IMR-90 (cell line): ENCODE measurements around the gene CIT. TPM values are rescaled to one million over a fixed set of nuclear protein-coding genes. Genes with fewer than 3 reads are reported as not detected.
"Not testable (repeated sequence)": the region's sequence is repeated elsewhere in the genome, so short reads cannot be mapped to it uniquely, and the experiment has no call there.

ENCODE experiments used
- ATAC-seq: fragments of 200-7000 bp; cut with Tn5 transposase; 2 replicates; pipeline ENCODE4 v1.9.1; 2020; ENCODE audit warnings: low read depth, mild to moderate bottlenecking, moderate library complexity
- BruUV-seq: library from RNA; stranded (reverse); fragments of 400-500 nt; replicated peaks from 2 replicates; lab custom pipeline; 2021; lab: Mats Ljungman, UMichigan
- CTCF ChIA-PET: fragments of 300-600 bp; formaldehyde crosslinking; extraction: SDS; loops from one replicate; lab custom pipeline; 2021; ENCODE audit warnings: antibody characterized with exemption; lab: Yijun Ruan, JAX
- POLR2A ChIA-PET: fragments of 300-600 bp; sonication (Branson Sonifier 250); formaldehyde crosslinking; loops from one replicate; lab custom pipeline; 2022; ENCODE audit warnings: antibody characterized with exemption; ENCODE audit not compliant: unreplicated experiment; lab: Charles Lee
- DNase-seq: peaks from one replicate; pipeline ENCODE4 v3.0.0; 2013
- H2AFZ ChIP-seq: replicated peaks from 2 replicates; pipeline ENCODE3; 2013; ENCODE audit warnings: low read length, mild to moderate bottlenecking; ENCODE audit not compliant: poor library complexity
- H2AK5ac ChIP-seq: 2 replicates; pipeline ENCODE4 v1.6.1; 2013; ENCODE audit warnings: low read depth, low read length, inconsistent platforms
- H2AK9ac ChIP-seq: replicated peaks from 2 replicates; pipeline ENCODE3; 2013; ENCODE audit warnings: mild to moderate bottlenecking, low read depth, low read length, moderate library complexity; ENCODE audit not compliant: poor library complexity
- H2BK120ac ChIP-seq: 2 replicates; pipeline ENCODE4 v1.6.1; 2013; ENCODE audit warnings: low read depth, low read length, inconsistent platforms
- H2BK15ac ChIP-seq: 3 replicates; pipeline ENCODE4 v1.6.1; 2013; ENCODE audit warnings: low read depth, low read length, inconsistent platforms
- H2BK20ac ChIP-seq: 2 replicates; pipeline ENCODE4 v1.6.1; 2013; ENCODE audit warnings: low read depth, mild to moderate bottlenecking, inconsistent platforms, low read length, moderate library complexity
- H2BK5ac ChIP-seq: 2 replicates; pipeline ENCODE4 v1.6.1; 2013; ENCODE audit warnings: mild to moderate bottlenecking, low read depth, low read length, inconsistent platforms; ENCODE audit not compliant: poor library complexity, severe bottlenecking
- H3K14ac ChIP-seq: replicated peaks from 2 replicates; pipeline ENCODE4 v1.6.1; 2013; ENCODE audit warnings: low read depth, low read length, inconsistent platforms
- H3K18ac ChIP-seq: 2 replicates; pipeline ENCODE4 v1.6.1; 2013; ENCODE audit warnings: low read depth, low read length, control low read depth
- H3K23ac ChIP-seq: 2 replicates; pipeline ENCODE4 v1.6.1; 2013; ENCODE audit warnings: low read depth, low read length, inconsistent platforms
- H3K27ac ChIP-seq: 2 replicates; pipeline ENCODE4 v1.5.1; 2013; ENCODE audit warnings: mild to moderate bottlenecking, control low read depth, low read length; ENCODE audit not compliant: insufficient read depth
- H3K27me3 ChIP-seq: 2 replicates; pipeline ENCODE4 v1.6.1; 2013; ENCODE audit warnings: low read length; ENCODE audit not compliant: control insufficient read depth, insufficient read depth
- H3K36me3 ChIP-seq: 2 replicates; pipeline ENCODE4 v1.6.1; 2013; ENCODE audit warnings: low read length, mixed read lengths; ENCODE audit not compliant: control insufficient read depth, insufficient read depth
- H3K4ac ChIP-seq: 2 replicates; pipeline ENCODE4 v1.6.1; 2013; ENCODE audit warnings: low read depth, low read length, inconsistent platforms
- H3K4me1 ChIP-seq: 2 replicates; pipeline ENCODE4 v1.6.1; 2013; ENCODE audit warnings: low read length, mixed read lengths; ENCODE audit not compliant: control insufficient read depth, insufficient read depth
- H3K4me2 ChIP-seq: 2 replicates; pipeline ENCODE4 v1.6.1; 2013; ENCODE audit warnings: low read depth, mild to moderate bottlenecking, control low read depth, low read length, moderate library complexity
- H3K4me3 ChIP-seq: 2 replicates; pipeline ENCODE4 v1.5.1; 2013; ENCODE audit warnings: low read depth, mild to moderate bottlenecking, control low read depth, low read length, moderate library complexity; ENCODE audit not compliant: insufficient read depth
- H3K56ac ChIP-seq: 2 replicates; pipeline ENCODE4 v1.6.1; 2013; ENCODE audit warnings: low read length, inconsistent platforms; ENCODE audit not compliant: insufficient read depth; ENCODE audit errors: extremely low read depth
- H3K79me1 ChIP-seq, 2 experiments: 2 replicates each; pipeline ENCODE4 v1.6.1; 2013; ENCODE audit warnings: low read length in 2 of 2, inconsistent platforms in 1 of 2, low read depth in 1 of 2
- H3K9ac ChIP-seq: 2 replicates; pipeline ENCODE4 v1.6.1; 2013; ENCODE audit warnings: low read depth, low read length, control low read depth
- H3K9me1 ChIP-seq: 2 replicates; pipeline ENCODE4 v1.6.1; 2013; ENCODE audit warnings: low read length, inconsistent platforms; ENCODE audit not compliant: insufficient read depth
- H3K9me3 ChIP-seq: 2 replicates; pipeline ENCODE4 v1.6.1; 2013; ENCODE audit warnings: low read length; ENCODE audit not compliant: control insufficient read depth, insufficient read depth
- H4K20me1 ChIP-seq: 2 replicates; pipeline ENCODE4 v1.6.1; 2013; ENCODE audit warnings: low read length, inconsistent platforms; ENCODE audit not compliant: insufficient read depth
- H4K5ac ChIP-seq: 2 replicates; pipeline ENCODE4 v1.6.1; 2013; ENCODE audit warnings: mild to moderate bottlenecking, low read depth, low read length, control low read depth
- H4K8ac ChIP-seq, 2 experiments: 2 replicates each; pipeline ENCODE4 v1.6.1; 2013; ENCODE audit warnings: low read depth in 2 of 2, low read length in 2 of 2, control low read depth in 1 of 2, inconsistent platforms in 1 of 2
- H4K91ac ChIP-seq: 2 replicates; pipeline ENCODE4 v1.6.1; 2013; ENCODE audit warnings: low read depth, low read length, inconsistent platforms; ENCODE audit not compliant: insufficient read depth
- WGBS, 2 experiments: methylation state at CpG; one replicate each; pipeline versions ENCODE4 v1.1.5 to v1.1.7; 2013; ENCODE audit warnings: missing lambda C conversion rate in 2 of 2; ENCODE audit not compliant: insufficient read length in 1 of 2; ENCODE audit errors: extremely low coverage in 2 of 2; 5-methylcytosine and 5-hydroxymethylcytosine counted together
- dilution Hi-C: fragments of 300-500 bp; cut with HindIII; formaldehyde crosslinking; loops from one replicate; pipeline ENCODE4 v1.14.3; 2018; ENCODE audit warnings: low sequenced_read_pairs; ENCODE audit not compliant: unreplicated experiment
- in situ Hi-C: fragments of 300-500 bp; cut with MboI; formaldehyde crosslinking; loops from 3 replicates; pipeline ENCODE4 v1.14.3; 2019; ENCODE audit warnings: low sequenced_read_pairs, inconsistent platforms, mixed read lengths
- intact Hi-C: fragments of 100-400 bp; cut with micrococcal nuclease; formaldehyde crosslinking; loops from 2 replicates; pipeline ENCODE4 v1.10.0; 2022
- polyA plus RNA-seq, 3 experiments: library from polyadenylated mRNA; depleted of rRNA; stranded (reverse); fragments of >200 nt; gene quantifications; 2 replicates each; pipeline ENCODE4 v1.2.3, GENCODE V29; 2012; ENCODE audit warnings: low replicate concordance in 1 of 3
- total RNA-seq: library from RNA; depleted of rRNA; stranded (reverse); fragments of >200 nt; gene quantifications from 2 replicates; pipeline ENCODE4 v1.2.3, GENCODE V29; 2012

CIT gene
- total and polyA plus RNA-seq, 2 of the 4 experiments (the other 2 are of a cell fraction), result 13.1 to 21.0 TPM

- H2BK20ac ChIP-seq, H3K27ac ChIP-seq, intact Hi-C loops, H2AK9ac ChIP-seq, H3K27me3 ChIP-seq, H4K8ac ChIP-seq, H3K9ac ChIP-seq, dilution Hi-C loops, BruUV-seq, H2AFZ ChIP-seq, POLR2A ChIA-PET, H3K23ac ChIP-seq, H3K79me1 ChIP-seq, H3K18ac ChIP-seq, H2BK120ac ChIP-seq, H3K9me3 ChIP-seq, in situ Hi-C loops, H4K5ac ChIP-seq, H3K56ac ChIP-seq, H3K4me1 ChIP-seq, H3K4me3 ChIP-seq, ATAC-seq, H3K14ac ChIP-seq, H3K4ac ChIP-seq, CTCF ChIA-PET, DNase-seq, H4K20me1 ChIP-seq, H3K4me2 ChIP-seq, H2AK5ac ChIP-seq, H3K36me3 ChIP-seq, H3K9me1 ChIP-seq, H2BK15ac ChIP-seq, H2BK5ac ChIP-seq, H4K91ac ChIP-seq: not testable (repeated sequence)
- WGBS, 2 experiments, result no CpG with 5 or more reads among the region's 4 CpGs
Observed at GRCh38 chr12:119883791-119884190, 6.7 kb upstream of the CIT start.
